Erythroblast (primary cell): ENCODE measurements around the gene ZMYM3.

Experiments
- DNase-seq, 2 experiments: peaks; one replicate each; lab custom pipeline; 2025; lab: John Stamatoyannopoulos, UW
- GATA1 ChIP-seq: IDR thresholded peaks from 2 replicates; pipeline ENCODE4 v1.6.1; 2011; ENCODE audit warnings: low read depth, mild to moderate bottlenecking, control low read depth, low read length, moderate library complexity
- POLR2A ChIP-seq: IDR thresholded peaks from 2 replicates; pipeline ENCODE4 v1.6.1; 2011; ENCODE audit warnings: mild to moderate bottlenecking, low read length

The ZMYM3 gene

DNA sequence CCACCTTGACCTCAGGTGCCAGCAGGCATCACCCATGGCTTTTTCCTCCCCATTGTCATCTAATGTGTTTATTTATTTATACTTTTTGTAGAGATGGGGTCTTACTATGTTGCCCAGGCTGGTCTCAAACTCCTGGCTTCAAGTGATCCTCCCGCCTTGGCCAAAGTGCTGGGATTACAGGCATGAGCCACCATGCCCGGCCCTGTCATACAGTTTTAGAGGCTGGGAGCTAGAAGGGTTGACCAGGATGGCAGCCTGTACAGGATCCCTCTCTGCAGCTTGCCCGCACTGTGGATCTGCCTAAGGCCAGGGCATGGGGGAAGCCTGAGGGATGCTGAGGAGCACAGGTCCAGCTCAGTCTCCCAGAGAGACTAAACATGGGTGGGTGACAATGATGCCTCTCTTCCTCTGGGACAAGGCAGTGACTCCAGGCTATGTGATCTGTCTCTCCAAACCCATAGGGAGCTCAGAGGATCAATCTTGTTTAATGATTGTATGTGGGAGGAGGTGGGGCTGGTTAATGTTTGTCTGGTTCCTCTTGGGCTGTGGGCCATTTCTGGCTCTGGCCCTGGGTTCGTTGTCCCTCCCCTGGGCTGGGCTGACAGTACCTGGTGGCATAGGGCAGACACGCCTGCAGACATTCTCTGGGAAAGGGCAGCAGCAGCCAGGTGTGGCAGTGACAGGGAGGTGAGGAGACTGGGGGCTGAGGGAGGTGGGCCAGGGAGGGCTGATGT is 39.2 kb downstream of the ZMYM3 start:
- TF ChIP-seq GATA1 (no peak), POLR2A (no peak)
- no peak for DNase-seq

DNA sequence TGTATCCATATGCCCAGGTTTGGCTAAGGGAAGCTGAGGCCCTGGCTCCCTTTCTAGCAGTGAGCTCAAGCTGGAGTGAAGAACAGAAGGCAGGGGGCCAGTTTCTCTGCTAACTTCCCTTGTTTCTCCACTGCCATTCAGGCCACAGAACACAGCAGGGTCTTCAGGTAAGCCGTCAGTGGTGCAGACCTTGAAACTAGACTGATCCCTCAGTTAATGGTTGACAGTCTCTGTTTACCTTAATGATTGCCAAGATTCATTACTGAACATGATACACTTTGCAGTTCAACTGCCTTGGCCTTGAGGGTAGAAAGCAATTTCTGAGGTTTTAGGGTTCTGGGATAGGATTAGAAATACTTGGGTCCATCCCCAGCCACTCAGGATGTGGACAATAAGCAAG is 39.8 kb downstream of the ZMYM3 start:
- no peak for DNase-seq
- TF ChIP-seq POLR2A (no peak), GATA1 (no peak)

DNA sequence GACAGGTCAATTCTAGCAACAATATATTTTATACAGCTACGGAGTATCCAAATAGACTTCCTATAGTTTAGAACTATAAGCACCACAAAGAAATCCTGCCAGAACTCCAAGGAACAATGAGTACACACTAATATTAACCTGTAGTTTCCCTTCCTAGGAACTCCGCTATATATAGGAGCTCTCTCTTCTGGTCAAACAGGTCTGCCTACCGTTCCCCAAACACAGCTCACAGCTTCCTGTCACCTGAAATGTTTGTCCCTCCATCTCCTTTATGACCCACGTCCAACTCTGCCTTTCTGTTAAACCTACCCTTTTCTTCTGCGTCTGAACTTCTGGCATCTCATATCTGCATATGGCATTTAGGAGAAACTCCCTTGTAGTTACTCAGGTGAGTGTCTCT is 41.4 kb downstream of the ZMYM3 start:
- DNase-seq, result no peak
- no peak for TF ChIP-seq GATA1

DNA sequence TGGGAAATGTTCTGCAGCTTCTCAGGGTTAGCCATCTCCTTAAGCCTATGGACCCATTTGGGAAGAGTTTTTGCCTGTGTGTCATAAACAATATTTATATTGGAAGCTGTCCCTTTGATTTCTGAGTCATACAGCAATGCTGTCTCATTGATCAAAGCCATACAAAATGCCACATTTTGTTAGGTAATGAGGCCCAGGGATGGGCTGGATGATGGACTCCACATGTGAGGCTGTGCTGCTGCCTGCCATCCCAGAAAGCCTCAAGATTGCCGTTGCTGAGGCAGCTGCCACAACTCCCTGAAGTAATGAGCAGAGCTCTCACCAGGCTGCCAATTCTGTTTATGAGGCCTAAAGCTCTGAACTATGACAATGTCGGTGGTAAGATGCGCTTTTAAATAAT is 43.1 kb downstream of the ZMYM3 start:
- no peak for DNase-seq
- TF ChIP-seq POLR2A, result no peak
- no peak for TF ChIP-seq GATA1

DNA sequence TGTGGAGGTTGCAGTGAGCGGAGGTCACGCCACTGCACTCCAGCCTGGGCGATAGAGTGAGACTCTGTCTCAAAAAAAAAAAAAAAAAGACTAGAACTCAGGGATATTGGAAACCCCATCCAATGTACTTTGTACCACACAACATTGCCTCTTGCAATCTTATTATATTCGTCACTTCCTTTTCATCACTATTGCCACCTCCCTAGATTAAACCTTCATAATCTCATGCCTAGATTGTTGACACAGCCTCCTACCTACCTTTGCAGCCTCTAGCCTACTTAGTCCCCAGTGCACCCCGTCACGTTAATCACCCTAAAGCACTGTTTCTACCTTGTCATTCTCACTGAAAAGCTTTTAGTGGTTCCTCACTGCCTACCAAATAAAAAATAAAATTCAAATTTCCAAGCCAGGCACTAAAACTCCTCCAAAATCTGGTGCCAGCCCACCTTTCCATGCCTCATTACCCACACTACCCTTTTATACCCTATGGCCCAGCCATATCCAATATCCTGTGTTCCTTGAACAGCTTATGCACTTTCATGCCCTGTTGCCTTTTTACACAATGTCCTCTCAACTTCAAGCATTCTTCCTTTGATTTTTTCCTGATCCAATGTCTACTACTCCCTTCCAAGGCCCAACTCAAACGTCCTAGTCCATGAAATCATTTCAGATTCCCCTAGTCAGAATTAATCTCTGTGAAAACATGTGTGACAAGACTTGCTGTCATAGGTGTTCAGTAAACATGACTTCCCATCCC is 54.5 kb downstream of the ZMYM3 start:
- TF ChIP-seq POLR2A (no peak), GATA1 (no peak)
- DNase-seq, result no peak

DNA sequence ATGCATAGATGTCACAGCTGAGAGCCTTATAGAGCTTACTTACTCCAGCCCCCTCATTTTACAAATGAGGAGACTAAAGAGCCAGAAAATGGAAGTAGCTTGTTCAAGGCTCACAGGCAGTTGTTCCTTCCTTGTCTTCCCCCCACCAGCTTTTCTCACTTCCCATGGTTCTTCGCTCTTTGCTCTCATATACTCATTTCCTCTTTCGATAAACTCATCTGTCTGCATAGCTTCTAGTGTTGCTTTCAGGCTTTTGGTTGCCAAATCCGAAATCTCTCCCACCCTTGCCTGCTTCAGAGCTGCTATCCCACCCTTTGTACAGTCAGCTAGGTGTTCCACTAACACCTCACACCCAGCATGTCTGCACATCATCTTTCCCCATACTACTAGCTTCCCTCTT is 55.9 kb downstream of the ZMYM3 start:
- TF ChIP-seq GATA1 (no peak), POLR2A (no peak)

DNA sequence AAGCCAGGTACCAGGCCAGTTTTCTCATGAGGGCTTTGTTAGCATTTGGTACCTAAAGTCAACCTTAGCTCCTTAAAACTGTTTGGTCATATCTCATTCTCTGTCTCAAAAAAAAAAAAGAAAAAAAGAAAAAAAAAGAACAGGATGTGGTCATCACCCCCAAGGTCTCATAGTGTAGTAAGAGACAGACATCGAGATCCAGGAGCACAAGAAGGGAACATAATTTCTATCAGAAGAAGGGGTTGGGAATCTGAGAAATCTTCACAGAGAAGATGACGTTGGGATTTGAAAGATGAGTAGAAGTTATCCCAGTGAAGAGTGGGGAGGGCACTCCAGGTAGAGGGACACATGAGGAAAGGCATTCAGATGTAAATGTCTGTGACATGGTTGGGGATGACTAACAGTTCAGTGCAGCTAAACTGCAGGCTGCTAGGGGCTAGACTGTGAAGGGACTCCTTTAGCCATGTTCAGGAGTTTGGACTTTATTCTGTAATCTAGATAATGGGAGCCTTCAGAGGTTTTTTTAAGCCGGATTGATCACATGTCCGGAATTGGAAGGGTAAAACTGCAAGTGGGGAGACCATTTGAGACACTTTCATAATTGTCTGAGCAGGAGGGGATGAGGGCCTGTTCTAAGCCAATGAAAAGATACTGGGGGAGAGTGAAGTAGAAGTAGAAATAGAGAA is 57.8 kb downstream of the ZMYM3 start:
- TF ChIP-seq POLR2A, result no peak
- no peak for TF ChIP-seq GATA1
- DNase-seq, result no peak

More for the DNA sequence above, 55.9 kb downstream of the ZMYM3 start:
- no peak for DNase-seq

DNA sequence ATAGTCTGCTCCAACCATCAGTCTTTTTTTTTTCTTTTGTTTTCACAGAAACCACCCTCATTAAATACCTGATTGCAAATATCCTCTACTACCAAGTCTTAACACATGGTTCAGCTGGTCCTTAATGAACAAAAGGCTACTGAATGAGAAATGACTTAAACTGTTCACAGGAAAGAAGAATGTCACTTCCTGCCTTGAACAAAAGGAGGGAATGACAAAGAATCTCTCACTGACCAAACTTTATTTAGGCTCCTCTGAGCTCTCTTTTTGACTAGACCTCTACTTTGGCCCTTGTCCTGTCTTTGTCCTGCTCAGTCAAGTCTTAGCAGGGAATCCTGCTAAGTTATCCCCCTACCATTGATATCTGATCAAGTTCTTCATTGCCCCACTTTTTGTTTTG is 62.7 kb downstream of the ZMYM3 start:
- DNase-seq, result no peak
- TF ChIP-seq GATA1 (no peak), POLR2A (no peak)
